ENCODE results near the gene METTL16. TPM values are rescaled to one million over a fixed set of nuclear protein-coding genes. Genes with fewer than 3 reads are reported as not detected.
"Not testable (repeated sequence)": the region's sequence is repeated elsewhere in the genome, so short reads cannot be mapped to it uniquely, and the experiment has no call there.

The METTL16 gene
- polyA plus RNA-seq = 10 to 100 TPM in 2 of 3 donors, 1 to 10 TPM in 1; 7.9 to 23.8 (median 11.8) TPM

DNA sequence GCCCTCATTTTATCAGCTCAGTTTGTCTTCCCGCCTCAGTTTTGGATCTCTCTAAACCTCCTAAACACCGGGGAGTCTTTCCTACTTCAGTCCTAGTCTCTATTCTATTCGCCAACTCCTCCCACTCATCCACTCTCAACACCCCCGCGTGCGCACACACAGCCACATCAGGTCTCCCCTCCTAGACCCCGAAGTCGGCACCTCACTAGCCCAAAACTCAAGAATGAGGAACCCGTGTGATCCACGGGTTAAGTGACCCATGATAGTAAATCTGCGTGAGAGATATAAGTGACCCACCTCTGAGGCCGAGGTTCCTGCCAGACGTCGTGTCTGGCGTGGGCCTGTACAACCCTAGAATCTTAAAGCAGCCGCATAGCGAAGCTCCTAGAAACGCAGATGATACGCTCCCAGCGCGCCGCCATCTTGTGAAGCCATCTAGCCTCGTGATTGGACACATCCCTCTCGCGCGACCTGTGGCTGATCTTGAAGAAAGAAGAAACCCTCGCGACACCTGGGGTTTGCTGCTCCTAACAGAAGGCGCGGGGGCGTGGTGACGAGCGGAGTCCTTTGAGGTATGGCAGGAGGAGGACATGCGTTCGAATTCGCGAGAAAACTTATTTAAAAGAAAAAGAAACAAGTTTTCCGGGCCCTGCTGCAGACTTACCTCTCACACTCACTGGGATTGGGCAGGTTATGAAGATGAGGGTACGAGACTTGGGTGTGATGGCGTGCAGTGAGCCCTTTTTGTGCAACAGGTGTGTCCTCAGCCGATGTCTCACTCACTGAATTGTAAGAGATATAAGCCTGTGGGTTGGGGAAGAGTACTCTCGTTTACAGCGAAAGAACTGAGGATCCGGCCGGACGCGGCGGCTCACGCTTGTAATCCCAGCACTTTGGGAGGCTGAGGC, at the start of gene METTL16:
Gene METTL16 (minus strand): TSS at position 427 of the 908 bp plus-strand sequence. CDS start 9,557 bp downstream, outside the sequence.
- H3K27me3 Mint-ChIP-seq (ENCODE audit: low read depth in 3 of 3) = peaks cover 0 to 2% (median 0%) of the 10 kb centered on the region in 3 donors
- H3K4me1 Mint-ChIP-seq = peaks cover 15 to 16% of the 10 kb centered on the region in 2 donors
- H3K4me3 Mint-ChIP-seq = peak within 1 kb of the TSS in 2 of 5 donors; percentile 63 to 73
- DNase-seq = peak; percentile 93 to 94 (median 93)
- peak within 1 kb of the TSS in 2 of 6 donors; percentile 51 to 56 for H3K27ac Mint-ChIP-seq
- peaks cover 0 to 5% (median 0%) of the 10 kb centered on the region in 3 donors for H3K36me3 Mint-ChIP-seq
- no peaks in the 10 kb centered on the region for H3K9me3 Mint-ChIP-seq

DNA sequence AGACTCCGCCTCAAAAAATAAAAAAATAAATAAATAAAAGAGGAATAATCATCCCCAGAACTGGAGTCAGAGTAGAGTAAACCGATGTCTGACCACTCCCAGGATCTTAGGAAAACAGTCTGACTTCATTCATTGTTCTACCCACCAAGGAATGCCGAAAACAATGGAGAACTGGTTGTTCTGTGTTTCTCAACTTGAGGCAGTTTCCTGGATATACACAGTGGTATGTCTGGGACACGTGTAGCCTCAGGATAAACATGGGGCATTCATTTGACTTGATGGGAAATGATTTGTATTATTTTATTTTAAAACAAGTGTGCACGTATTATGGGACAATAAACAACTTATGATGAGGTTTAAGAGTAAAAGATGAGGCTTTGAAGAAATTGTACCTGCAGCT, 49.0 kb upstream of the METTL16 start:
- no peak for DNase-seq
- no peaks in the 10 kb centered on the region for H3K36me3 Mint-ChIP-seq
- H3K9me3 Mint-ChIP-seq = no peaks in the 10 kb centered on the region
- H3K27ac Mint-ChIP-seq = no peak overlapping the region
- peaks cover 0 to 15% (median 0%) of the 10 kb centered on the region in 3 donors for H3K27me3 Mint-ChIP-seq (ENCODE audit: low read depth in 3 of 3)
- H3K4me1 Mint-ChIP-seq = peaks cover 3 to 6% of the 10 kb centered on the region in 2 donors
- no peak overlapping the region for H3K4me3 Mint-ChIP-seq

GRCh38 chr17:2551928-2552327, 40.2 kb upstream of the METTL16 start:
- no peak overlapping the region for H3K27ac Mint-ChIP-seq
- no peaks in the 10 kb centered on the region for H3K36me3 Mint-ChIP-seq
- peaks cover 2 to 15% (median 4%) of the 10 kb centered on the region in 3 donors for H3K27me3 Mint-ChIP-seq (ENCODE audit: low read depth in 3 of 3)
- H3K9me3 Mint-ChIP-seq = no peaks in the 10 kb centered on the region
- no peak overlapping the region for H3K4me3 Mint-ChIP-seq
- H3K4me1 Mint-ChIP-seq = no peaks in the 10 kb centered on the region
- DNase-seq = no peak

- no peak for DNase-seq
- no peaks in the 10 kb centered on the region for H3K4me1 Mint-ChIP-seq
- no peaks in the 10 kb centered on the region for H3K9me3 Mint-ChIP-seq
- H3K27me3 Mint-ChIP-seq (ENCODE audit: low read depth in 3 of 3) = peaks cover 2 to 12% (median 4%) of the 10 kb centered on the region in 3 donors
- H3K4me3 Mint-ChIP-seq = no peak overlapping the region
- no peak overlapping the region for H3K27ac Mint-ChIP-seq
- no peaks in the 10 kb centered on the region for H3K36me3 Mint-ChIP-seq
These were observed 39.8 kb upstream of the METTL16 start for GRCh38 chr17:2551493-2551892.

DNA sequence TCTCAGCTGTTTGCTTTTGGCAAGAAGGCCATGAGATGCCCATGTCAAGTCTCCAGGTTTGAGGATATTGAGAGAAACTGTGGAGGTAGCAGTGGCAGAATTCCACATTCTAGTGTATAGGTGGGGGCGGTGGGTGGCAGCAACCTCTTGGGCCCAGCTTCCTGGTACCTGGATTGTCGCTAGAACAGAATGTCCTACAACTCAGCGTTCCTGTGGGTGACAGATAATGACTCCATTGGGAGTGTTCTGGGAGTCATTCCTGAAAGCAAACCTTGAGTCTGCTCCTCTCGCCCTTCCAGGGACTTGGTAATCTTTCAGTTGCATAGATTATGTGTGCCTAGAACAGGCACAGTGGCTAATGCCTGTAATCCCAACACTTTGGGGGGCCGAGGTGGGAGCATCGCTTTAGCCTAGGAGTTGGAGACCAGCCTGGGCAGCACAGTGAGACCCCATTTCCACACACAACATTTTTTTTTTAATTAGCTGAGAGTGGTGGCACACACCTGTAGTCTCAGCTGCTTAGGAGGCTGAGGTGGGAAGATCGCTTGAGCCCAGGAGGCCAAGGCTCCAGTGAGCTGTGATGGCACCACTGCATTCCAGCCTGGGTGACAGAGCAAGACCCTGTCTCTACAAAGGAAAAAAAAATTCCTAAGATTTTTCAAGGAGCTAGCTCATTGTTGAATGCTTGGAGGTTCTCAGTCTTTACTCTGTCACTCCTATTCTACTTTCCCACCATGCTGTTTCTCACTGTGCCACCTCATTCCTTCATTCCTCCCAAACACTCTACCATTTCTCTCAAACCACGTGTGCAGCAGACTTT, 37.9 kb upstream of the METTL16 start:
- H3K27ac Mint-ChIP-seq = no peak overlapping the region
- H3K4me3 Mint-ChIP-seq = no peak overlapping the region
- no peaks in the 10 kb centered on the region for H3K9me3 Mint-ChIP-seq
- peaks cover 4 to 14% (median 8%) of the 10 kb centered on the region in 3 donors for H3K27me3 Mint-ChIP-seq (ENCODE audit: low read depth in 3 of 3)
- no peak for DNase-seq
- no peaks in the 10 kb centered on the region for H3K4me1 Mint-ChIP-seq
- no peaks in the 10 kb centered on the region for H3K36me3 Mint-ChIP-seq

DNA sequence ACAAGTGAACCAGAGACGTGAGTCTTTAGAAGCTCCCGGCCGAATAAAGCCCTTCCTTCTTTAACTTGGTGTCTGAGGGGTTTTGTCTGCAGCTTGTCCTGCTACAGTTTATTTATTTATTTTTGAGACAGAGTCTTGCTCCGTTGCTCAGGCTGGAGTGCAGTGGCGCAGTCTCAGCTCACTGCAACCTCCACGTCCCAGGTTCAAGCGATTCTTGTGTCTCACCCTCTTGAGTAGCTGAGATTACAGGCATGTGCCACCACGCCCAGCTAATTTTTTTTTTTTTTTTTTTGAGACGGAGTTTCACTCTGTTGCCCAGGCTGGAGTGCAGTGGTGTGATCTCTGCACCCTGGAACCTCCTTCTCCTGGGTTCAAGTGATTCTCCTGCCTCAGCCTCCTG, 36.3 kb upstream of the METTL16 start:
- H3K36me3 Mint-ChIP-seq, H3K4me3 Mint-ChIP-seq, H3K9me3 Mint-ChIP-seq, H3K4me1 Mint-ChIP-seq, H3K27ac Mint-ChIP-seq, DNase-seq: not testable (repeated sequence)
- H3K27me3 Mint-ChIP-seq (ENCODE audit: low read depth in 3 of 3) = peaks cover 4 to 11% (median 6%) of the 10 kb centered on the region in 3 donors

GRCh38 chr17:2547176-2547575, 35.5 kb upstream of the METTL16 start:
- Mint-ChIP-seq H3K27me3 (ENCODE audit: low read depth in 3 of 3) (peaks cover 4 to 11% (median 6%) of the 10 kb centered on the region in 3 donors), H3K4me1 (no peaks in the 10 kb centered on the region), H3K4me3 (no peak overlapping the region), H3K36me3 (no peaks in the 10 kb centered on the region), H3K27ac (no peak overlapping the region), H3K9me3 (no peaks in the 10 kb centered on the region)
- DNase-seq = no peak

DNA sequence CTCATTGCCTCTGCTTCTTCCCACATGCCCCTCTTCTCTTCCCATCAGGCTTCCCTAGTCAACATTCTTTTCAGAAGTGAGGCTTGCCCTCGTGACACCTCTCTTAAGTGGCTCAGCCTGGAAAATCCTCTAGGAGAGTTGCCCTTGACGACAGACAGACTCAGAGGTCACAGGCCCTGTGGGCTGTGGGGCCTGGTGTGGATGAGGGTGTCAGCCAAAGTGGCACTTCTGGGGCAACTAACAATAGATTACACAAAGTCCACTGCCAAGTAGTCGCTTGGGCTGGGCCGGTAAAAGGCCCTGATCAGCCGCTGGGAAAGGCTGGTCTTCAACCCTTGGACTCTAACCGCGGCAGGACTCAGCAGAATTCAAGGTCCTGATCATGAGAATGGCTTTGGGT, 33.7 kb upstream of the METTL16 start:
- Mint-ChIP-seq H3K9me3 (no peaks in the 10 kb centered on the region), H3K4me1 (no peaks in the 10 kb centered on the region), H3K36me3 (no peaks in the 10 kb centered on the region), H3K27ac (no peak overlapping the region), H3K4me3 (no peak overlapping the region), H3K27me3 (ENCODE audit: low read depth in 3 of 3) (peaks cover 3 to 6% (median 5%) of the 10 kb centered on the region in 3 donors)
- DNase-seq = no peak

DNA sequence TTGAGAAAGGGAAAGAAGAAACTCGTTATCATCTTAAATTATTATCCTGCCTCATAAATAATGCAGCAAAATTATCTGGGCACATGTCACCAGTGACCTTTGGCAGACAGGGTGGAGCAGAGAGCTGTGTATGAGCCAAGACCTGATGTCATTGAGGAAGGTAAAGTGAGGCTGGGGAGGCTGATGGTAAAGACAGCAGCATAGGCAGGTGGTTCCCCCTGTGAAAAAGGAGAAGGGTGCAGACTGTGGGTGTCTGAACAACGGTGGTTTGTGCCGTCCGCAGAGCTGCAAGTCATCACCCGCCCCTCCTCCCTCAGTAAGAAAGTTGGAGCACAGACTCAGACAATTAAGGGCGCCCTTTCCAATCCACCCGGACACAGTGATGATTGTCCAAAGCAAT, 30.8 kb upstream of the METTL16 start:
- Mint-ChIP-seq H3K4me1 (no peaks in the 10 kb centered on the region), H3K27ac (no peak overlapping the region), H3K36me3 (no peaks in the 10 kb centered on the region), H3K27me3 (ENCODE audit: low read depth in 3 of 3) (peaks cover 2 to 6% (median 3%) of the 10 kb centered on the region in 3 donors), H3K4me3 (no peak overlapping the region), H3K9me3 (no peaks in the 10 kb centered on the region)
- DNase-seq = no peak

GRCh38 chr17:2542056-2542455, 30.4 kb upstream of the METTL16 start:
- peaks cover 2 to 6% (median 3%) of the 10 kb centered on the region in 3 donors for H3K27me3 Mint-ChIP-seq (ENCODE audit: low read depth in 3 of 3)
- H3K4me3 Mint-ChIP-seq = no peak overlapping the region
- H3K9me3 Mint-ChIP-seq = no peaks in the 10 kb centered on the region
- DNase-seq = no peak
- H3K4me1 Mint-ChIP-seq = no peaks in the 10 kb centered on the region
- H3K36me3 Mint-ChIP-seq = no peaks in the 10 kb centered on the region
- H3K27ac Mint-ChIP-seq = no peak overlapping the region

GRCh38 chr17:2537579-2537978, 25.9 kb upstream of the METTL16 start:
- not testable (repeated sequence) for H3K27ac Mint-ChIP-seq, H3K4me1 Mint-ChIP-seq

GRCh38 chr17:2532146-2532720, 20.5 kb upstream of the METTL16 start:
- Mint-ChIP-seq H3K9me3 (no peaks in the 10 kb centered on the region), H3K4me1 (peaks cover 8 to 14% of the 10 kb centered on the region in 2 donors), H3K36me3 (no peaks in the 10 kb centered on the region), H3K4me3 (no peak overlapping the region), H3K27me3 (ENCODE audit: low read depth in 3 of 3) (peaks cover 0 to 2% (median 1%) of the 10 kb centered on the region in 3 donors), H3K27ac (no peak overlapping the region)
- no peak for DNase-seq

More at GRCh38 chr17:2537579-2537978, 25.9 kb upstream of the METTL16 start:
- not testable (repeated sequence) for H3K9me3 Mint-ChIP-seq; H3K36me3 Mint-ChIP-seq; H3K27me3 Mint-ChIP-seq (ENCODE audit: low read depth in 3 of 3); DNase-seq; H3K4me3 Mint-ChIP-seq

DNA sequence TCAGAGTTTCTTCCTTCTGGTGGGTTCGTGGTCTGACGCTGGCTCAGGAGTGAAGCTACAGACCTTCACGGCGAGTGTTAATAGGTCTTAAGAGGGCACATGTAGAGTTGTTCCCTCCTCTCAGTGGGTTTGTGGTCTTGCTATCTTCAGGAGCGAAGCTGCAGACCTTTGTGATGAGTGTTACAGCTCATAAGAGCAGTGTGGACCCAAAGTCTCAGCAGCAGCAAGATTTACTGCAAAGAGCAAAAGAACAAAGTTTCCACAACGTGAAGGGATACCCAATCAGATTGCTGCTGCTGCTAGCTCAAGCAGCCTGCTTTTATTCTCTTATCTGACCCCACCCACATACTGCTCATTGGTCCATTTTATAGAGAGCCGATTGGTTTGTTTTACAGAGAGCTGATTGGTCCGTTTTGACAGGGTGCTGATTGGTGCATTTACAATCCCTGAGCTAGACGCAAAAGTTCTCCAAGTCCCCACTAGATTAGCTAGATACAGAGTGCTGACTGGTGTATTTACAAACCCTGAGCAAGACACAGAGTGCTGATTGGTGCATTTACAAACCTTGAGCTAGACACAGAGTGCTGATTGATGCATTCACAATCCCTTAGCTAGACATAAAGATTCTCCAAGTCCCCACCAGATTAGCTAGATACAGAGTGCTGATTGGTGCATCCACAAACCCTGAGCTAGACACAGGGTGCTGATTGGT, 19.7 kb upstream of the METTL16 start:
- peak overlapping the region; percentile 36 to 67 (median 55) for H3K4me3 Mint-ChIP-seq
- peaks cover 8 to 14% of the 10 kb centered on the region in 2 donors for H3K4me1 Mint-ChIP-seq
- peak in 1 of 3 donors; percentile 17 for DNase-seq
- H3K36me3 Mint-ChIP-seq; H3K27me3 Mint-ChIP-seq (ENCODE audit: low read depth in 3 of 3); H3K9me3 Mint-ChIP-seq: not testable (repeated sequence)
- peak overlapping the region in 4 of 6 donors; percentile 1 to 74 (median 34) for H3K27ac Mint-ChIP-seq

All from immature natural killer cell (primary cell).